ENCODE measurements around the gene RUFY1. TPM values are rescaled to one million over a fixed set of nuclear protein-coding genes. Genes with fewer than 3 reads are reported as not detected.

Gene RUFY1
- polyA plus RNA-seq, 1 of the 3 experiments (the other 2 are of a cell fraction) = 30.3 TPM

DNA sequence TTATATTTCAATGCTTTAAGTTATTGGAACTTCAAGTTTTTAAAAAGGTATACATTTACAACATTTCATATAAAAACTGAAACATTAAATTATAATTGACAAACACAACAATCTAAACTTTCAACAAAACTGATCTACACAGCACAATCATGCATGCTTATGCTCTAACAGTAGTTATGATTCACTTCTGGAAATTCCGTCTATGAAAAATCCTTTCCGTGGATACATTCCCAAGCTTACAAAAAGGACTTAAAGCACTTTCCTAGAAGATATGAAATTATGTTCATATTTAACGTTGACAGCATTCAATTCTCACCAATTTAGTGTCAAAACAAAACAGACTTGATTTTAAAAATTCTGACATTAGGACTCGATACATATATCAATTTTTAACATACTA lies 69.4 kb downstream of the RUFY1 start:
- Histone ChIP-seq H3K27me3 (ENCODE audit: insufficient read depth) (no peaks in the 10 kb centered on the region), H3K4me1 (ENCODE audit: control insufficient read depth in 1 of 2, insufficient read depth in 2 of 2, low read depth in 1 of 2, low read length in 1 of 2) (peaks cover 21 to 36% of the 10 kb centered on the region in 2 experiments), H3K79me2 (ENCODE audit: insufficient read depth) (peaks cover 92% of the 10 kb centered on the region), H3K4me2 (peak overlapping the region; percentile 90), H3K27ac (ENCODE audit: low read depth in 2 of 2, low read length in 1 of 2) (peak overlapping the region in 1 of 2 experiments; percentile 50; a peak in 1 of 4 replicates), H3K9me3 (no peaks in the 10 kb centered on the region), H3K4me3 (ENCODE audit: low read depth in 2 of 2, low read length in 1 of 2) (peak overlapping the region; percentile 97 to 98), H4K20me1 (ENCODE audit: insufficient read depth) (peaks cover 84% of the 10 kb centered on the region), H3K36me3 (replicated peaks in 1 of 2; ENCODE audit: control insufficient read depth in 1 of 2, insufficient read depth in 2 of 2, low read length in 1 of 2) (peaks cover 75 to 82% of the 10 kb centered on the region in 2 experiments), H3K9ac (peak overlapping the region; percentile 87), H2AFZ (ENCODE audit: low read depth) (no peak overlapping the region), H3F3A (replicated peaks; ENCODE audit: insufficient read depth) (peaks cover 68% of the 10 kb centered on the region), H3K9me2 (no peaks in the 10 kb centered on the region)
- DNase-seq = no peak
- ChIA-PET POLR2A (interaction anchor here (1.1 kb wide), 1 partner anchor 12 kb away, joined by 8 read pairs; no protein-coding TSS in a partner anchor), CTCF (interaction anchor here (1.3 to 1.8 kb wide), 4 partner anchors 8 to 12 kb away, joined by 3 to 5 read pairs (median 4); no protein-coding TSS in a partner anchor)
- TF ChIP-seq, protein P1, sequence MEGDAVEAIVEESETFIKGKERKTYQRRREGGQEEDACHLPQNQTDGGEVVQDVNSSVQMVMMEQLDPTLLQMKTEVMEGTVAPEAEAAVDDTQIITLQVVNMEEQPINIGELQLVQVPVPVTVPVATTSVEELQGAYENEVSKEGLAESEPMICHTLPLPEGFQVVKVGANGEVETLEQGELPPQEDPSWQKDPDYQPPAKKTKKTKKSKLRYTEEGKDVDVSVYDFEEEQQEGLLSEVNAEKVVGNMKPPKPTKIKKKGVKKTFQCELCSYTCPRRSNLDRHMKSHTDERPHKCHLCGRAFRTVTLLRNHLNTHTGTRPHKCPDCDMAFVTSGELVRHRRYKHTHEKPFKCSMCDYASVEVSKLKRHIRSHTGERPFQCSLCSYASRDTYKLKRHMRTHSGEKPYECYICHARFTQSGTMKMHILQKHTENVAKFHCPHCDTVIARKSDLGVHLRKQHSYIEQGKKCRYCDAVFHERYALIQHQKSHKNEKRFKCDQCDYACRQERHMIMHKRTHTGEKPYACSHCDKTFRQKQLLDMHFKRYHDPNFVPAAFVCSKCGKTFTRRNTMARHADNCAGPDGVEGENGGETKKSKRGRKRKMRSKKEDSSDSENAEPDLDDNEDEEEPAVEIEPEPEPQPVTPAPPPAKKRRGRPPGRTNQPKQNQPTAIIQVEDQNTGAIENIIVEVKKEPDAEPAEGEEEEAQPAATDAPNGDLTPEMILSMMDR (IDR thresholded peaks at IDR 0.05) = no peak
- TF ChIP-seq, protein P2, sequence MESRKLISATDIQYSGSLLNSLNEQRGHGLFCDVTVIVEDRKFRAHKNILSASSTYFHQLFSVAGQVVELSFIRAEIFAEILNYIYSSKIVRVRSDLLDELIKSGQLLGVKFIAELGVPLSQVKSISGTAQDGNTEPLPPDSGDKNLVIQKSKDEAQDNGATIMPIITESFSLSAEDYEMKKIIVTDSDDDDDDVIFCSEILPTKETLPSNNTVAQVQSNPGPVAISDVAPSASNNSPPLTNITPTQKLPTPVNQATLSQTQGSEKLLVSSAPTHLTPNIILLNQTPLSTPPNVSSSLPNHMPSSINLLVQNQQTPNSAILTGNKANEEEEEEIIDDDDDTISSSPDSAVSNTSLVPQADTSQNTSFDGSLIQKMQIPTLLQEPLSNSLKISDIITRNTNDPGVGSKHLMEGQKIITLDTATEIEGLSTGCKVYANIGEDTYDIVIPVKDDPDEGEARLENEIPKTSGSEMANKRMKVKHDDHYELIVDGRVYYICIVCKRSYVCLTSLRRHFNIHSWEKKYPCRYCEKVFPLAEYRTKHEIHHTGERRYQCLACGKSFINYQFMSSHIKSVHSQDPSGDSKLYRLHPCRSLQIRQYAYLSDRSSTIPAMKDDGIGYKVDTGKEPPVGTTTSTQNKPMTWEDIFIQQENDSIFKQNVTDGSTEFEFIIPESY (IDR thresholded peaks at IDR 0.05; ENCODE audit: borderline replicate concordance, low read depth) = no peak
- TF ChIP-seq SMC3 (IDR thresholded peaks at IDR 0.05; ENCODE audit: low read depth, low read length) = no peak
- TF ChIP-seq NRF1 (IDR thresholded peaks at IDR 0.05; ENCODE audit: low read depth, low read length) = no peak
- no peak for TF ChIP-seq FOXJ3 (CRISPR knock-in tag; IDR thresholded peaks at IDR 0.05)
- peak; percentile 16; the same call in 1 of the 2 replicates for TF ChIP-seq POLR2AphosphoS5 (IDR thresholded peaks at IDR 0.05; ENCODE audit: low read depth, low read length)
- TF ChIP-seq, protein P3, sequence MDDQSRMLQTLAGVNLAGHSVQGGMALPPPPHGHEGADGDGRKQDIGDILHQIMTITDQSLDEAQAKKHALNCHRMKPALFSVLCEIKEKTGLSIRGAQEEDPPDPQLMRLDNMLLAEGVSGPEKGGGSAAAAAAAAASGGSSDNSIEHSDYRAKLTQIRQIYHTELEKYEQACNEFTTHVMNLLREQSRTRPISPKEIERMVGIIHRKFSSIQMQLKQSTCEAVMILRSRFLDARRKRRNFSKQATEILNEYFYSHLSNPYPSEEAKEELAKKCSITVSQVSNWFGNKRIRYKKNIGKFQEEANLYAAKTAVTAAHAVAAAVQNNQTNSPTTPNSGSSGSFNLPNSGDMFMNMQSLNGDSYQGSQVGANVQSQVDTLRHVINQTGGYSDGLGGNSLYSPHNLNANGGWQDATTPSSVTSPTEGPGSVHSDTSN (IDR thresholded peaks at IDR 0.05) = no peak
- TF ChIP-seq TEAD4 (IDR thresholded peaks at IDR 0.05; ENCODE audit: borderline replicate concordance, insufficient read depth) = no peak
- WGBS (ENCODE audit: low lambda C conversion rate) = 5% methylated on average over 4 of the region's 4 CpGs

DNA sequence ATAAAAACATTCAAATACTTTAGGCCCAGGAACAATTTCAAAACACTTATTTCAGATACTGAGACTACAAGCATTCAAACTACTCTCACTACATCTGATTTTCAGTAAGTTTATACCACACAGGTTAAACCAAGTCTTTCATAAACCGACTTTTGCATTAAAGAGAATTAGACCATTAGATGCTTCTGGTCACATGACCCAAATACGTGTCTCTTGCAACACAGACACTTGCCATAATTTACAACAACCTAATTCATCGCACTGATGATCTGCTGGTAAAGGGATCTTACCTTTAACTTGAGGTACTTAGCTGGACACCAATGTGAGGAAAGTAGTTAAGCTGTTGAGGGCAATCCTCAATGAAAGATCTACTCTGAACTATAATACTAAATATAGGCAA lies 69.9 kb downstream of the RUFY1 start:
- no peaks in the 10 kb centered on the region for H3K27me3 ChIP-seq (ENCODE audit: insufficient read depth)
- peak overlapping the region; percentile 90 for H3K4me2 ChIP-seq
- peaks cover 79% of the 10 kb centered on the region for H4K20me1 ChIP-seq (ENCODE audit: insufficient read depth)
- peak overlapping the region; percentile 87 for H3K9ac ChIP-seq
- H3F3A ChIP-seq (replicated peaks; ENCODE audit: insufficient read depth) = peaks cover 63% of the 10 kb centered on the region
- no peaks in the 10 kb centered on the region for H3K9me3 ChIP-seq
- ChIA-PET POLR2A (interaction anchor here (0.6 to 1.1 kb wide), 2 partner anchors 10 to 12 kb away, joined by 3 to 8 read pairs; no protein-coding TSS in a partner anchor), CTCF (interaction anchor here (1.3 to 1.8 kb wide), 4 partner anchors 9 to 13 kb away, joined by 3 to 5 read pairs (median 4); no protein-coding TSS in a partner anchor)
- H3K4me1 ChIP-seq (ENCODE audit: control insufficient read depth in 1 of 2, insufficient read depth in 2 of 2, low read depth in 1 of 2, low read length in 1 of 2) = peaks cover 21 to 37% of the 10 kb centered on the region in 2 experiments
- H3K4me3 ChIP-seq (ENCODE audit: low read depth in 2 of 2, low read length in 1 of 2) = peak overlapping the region; percentile 97 to 98
- H3K36me3 ChIP-seq (replicated peaks in 1 of 2; ENCODE audit: control insufficient read depth in 1 of 2, insufficient read depth in 2 of 2, low read length in 1 of 2) = peaks cover 70 to 77% of the 10 kb centered on the region in 2 experiments
- 0% methylated on average over 3 of the region's 3 CpGs for WGBS (ENCODE audit: low lambda C conversion rate)
- peak overlapping the region in 1 of 2 experiments; percentile 50; a peak in 2 of 4 replicates for H3K27ac ChIP-seq (ENCODE audit: low read depth in 2 of 2, low read length in 1 of 2)
- peaks cover 86% of the 10 kb centered on the region for H3K79me2 ChIP-seq (ENCODE audit: insufficient read depth)
- no peak overlapping the region for H2AFZ ChIP-seq (ENCODE audit: low read depth)
- no peaks in the 10 kb centered on the region for H3K9me2 ChIP-seq
- no peak for DNase-seq
- TF ChIP-seq RFX5 (IDR thresholded peaks at IDR 0.05; ENCODE audit: low read length) = no peak
- no peak for TF ChIP-seq ELF1 (IDR thresholded peaks at IDR 0.05)
- TF ChIP-seq POLR2AphosphoS5 (IDR thresholded peaks at IDR 0.05; ENCODE audit: low read depth, low read length) = peak; percentile 10; the same call in 1 of the 2 replicates
- TF ChIP-seq, protein P4, sequence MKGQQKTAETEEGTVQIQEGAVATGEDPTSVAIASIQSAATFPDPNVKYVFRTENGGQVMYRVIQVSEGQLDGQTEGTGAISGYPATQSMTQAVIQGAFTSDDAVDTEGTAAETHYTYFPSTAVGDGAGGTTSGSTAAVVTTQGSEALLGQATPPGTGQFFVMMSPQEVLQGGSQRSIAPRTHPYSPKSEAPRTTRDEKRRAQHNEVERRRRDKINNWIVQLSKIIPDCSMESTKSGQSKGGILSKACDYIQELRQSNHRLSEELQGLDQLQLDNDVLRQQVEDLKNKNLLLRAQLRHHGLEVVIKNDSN (IDR thresholded peaks at IDR 0.05; ENCODE audit: borderline replicate concordance, low read depth) = peak; percentile 59; the same call in 1 of the 2 replicates
- TF ChIP-seq, protein P1 (IDR thresholded peaks at IDR 0.05) = no peak
- TF ChIP-seq, protein P5, sequence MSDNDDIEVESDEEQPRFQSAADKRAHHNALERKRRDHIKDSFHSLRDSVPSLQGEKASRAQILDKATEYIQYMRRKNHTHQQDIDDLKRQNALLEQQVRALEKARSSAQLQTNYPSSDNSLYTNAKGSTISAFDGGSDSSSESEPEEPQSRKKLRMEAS (IDR thresholded peaks at IDR 0.05; ENCODE audit: low read depth) = no peak
- TF ChIP-seq, protein P2 (IDR thresholded peaks at IDR 0.05; ENCODE audit: borderline replicate concordance, low read depth) = no peak
